ENCODE measurements around the gene CACNA2D1. TPM values are rescaled to one million over a fixed set of nuclear protein-coding genes. Genes with fewer than 3 reads are reported as not detected.

Gene CACNA2D1
- total RNA-seq, 1 experiment from 2014 or later: 36.2 TPM

DNA sequence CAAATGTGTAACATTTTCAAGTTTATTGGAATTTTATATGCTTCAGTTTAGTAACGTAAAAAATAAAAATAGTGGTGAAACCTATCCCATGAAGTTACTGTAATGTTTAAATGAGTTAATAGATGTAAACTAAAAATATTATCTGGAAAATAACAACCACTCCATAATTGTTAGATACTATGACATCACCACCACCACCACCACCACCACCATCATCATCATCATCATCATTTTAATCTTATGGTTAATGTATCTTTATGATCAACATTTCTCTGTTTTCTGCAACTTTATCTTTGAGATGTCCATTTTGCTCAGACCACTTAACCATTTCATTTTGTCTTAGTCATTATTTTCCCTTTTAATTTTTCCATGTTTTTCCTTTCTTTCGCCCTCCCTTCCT, 23.4 kb upstream of the CACNA2D1 start:
- WGBS (ENCODE audit: extremely low coverage, insufficient read length, low lambda C conversion rate): 100% methylated on average over 1 of the region's 2 CpGs
- TF ChIP-seq, protein P1, sequence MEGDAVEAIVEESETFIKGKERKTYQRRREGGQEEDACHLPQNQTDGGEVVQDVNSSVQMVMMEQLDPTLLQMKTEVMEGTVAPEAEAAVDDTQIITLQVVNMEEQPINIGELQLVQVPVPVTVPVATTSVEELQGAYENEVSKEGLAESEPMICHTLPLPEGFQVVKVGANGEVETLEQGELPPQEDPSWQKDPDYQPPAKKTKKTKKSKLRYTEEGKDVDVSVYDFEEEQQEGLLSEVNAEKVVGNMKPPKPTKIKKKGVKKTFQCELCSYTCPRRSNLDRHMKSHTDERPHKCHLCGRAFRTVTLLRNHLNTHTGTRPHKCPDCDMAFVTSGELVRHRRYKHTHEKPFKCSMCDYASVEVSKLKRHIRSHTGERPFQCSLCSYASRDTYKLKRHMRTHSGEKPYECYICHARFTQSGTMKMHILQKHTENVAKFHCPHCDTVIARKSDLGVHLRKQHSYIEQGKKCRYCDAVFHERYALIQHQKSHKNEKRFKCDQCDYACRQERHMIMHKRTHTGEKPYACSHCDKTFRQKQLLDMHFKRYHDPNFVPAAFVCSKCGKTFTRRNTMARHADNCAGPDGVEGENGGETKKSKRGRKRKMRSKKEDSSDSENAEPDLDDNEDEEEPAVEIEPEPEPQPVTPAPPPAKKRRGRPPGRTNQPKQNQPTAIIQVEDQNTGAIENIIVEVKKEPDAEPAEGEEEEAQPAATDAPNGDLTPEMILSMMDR (conservative IDR thresholded peaks at IDR 0.05): no peak
- DNase-seq: no peak

More for the DNA sequence above, 23.4 kb upstream of the CACNA2D1 start:
- Histone ChIP-seq H2BK20ac (ENCODE audit: low read depth, low read length, poor library complexity, severe bottlenecking) (no peak overlapping the region), H3K14ac (ENCODE audit: insufficient read depth, low read length) (no peak overlapping the region), H3K18ac (ENCODE audit: insufficient read length, low read depth, low read length) (no peak overlapping the region), H3K79me2 (ENCODE audit: insufficient read depth, low read length) (no peaks in the 10 kb centered on the region), H3K4ac (ENCODE audit: low read depth, low read length) (no peak overlapping the region), H4K5ac (ENCODE audit: insufficient read length, low read depth, low read length) (no peak overlapping the region), H3K9ac (ENCODE audit: extremely low read depth, insufficient read length, low read length) (no peak overlapping the region), H3K9me3 (ENCODE audit: control insufficient read depth, low read depth, low read length) (no peaks in the 10 kb centered on the region), H4K20me1 (ENCODE audit: control insufficient read depth, insufficient read depth, insufficient read length) (no peaks in the 10 kb centered on the region), H3K27ac (ENCODE audit: insufficient read length, low read depth, low read length) (no peak overlapping the region), H2BK12ac (ENCODE audit: insufficient read length, low read depth, low read length) (no peak overlapping the region), H3K23me2 (ENCODE audit: insufficient read length, low read depth, low read length, poor library complexity, severe bottlenecking) (no peaks in the 10 kb centered on the region), H3K27me3 (ENCODE audit: insufficient read depth, low read length) (no peaks in the 10 kb centered on the region), H3T11ph (ENCODE audit: low read length) (no peak overlapping the region), H3K79me1 (ENCODE audit: insufficient read depth, low read depth, low read length, poor library complexity, severe bottlenecking) (no peaks in the 10 kb centered on the region), H4K91ac (ENCODE audit: insufficient read length, low read depth, low read length) (no peak overlapping the region), H2AFZ (ENCODE audit: low read length) (no peak overlapping the region), H3K56ac (ENCODE audit: insufficient read length, low read depth, low read length) (no peak overlapping the region), H4K8ac (replicated peaks; ENCODE audit: insufficient read length, low read depth, low read length) (no peak overlapping the region), H3K4me1 (ENCODE audit: insufficient read depth, low read length) (peaks cover 6% of the 10 kb centered on the region; the same call in 1 of the 2 replicates), H2BK5ac (ENCODE audit: insufficient read length, low read length) (no peak overlapping the region), H3K23ac (ENCODE audit: insufficient read length, low read depth, low read length) (no peak overlapping the region), H2AK5ac (ENCODE audit: insufficient read length, low read length) (no peak overlapping the region), H2BK15ac (ENCODE audit: low read depth, low read length) (no peak overlapping the region), H3K4me2 (ENCODE audit: insufficient read depth, insufficient read length, low read length) (no peak overlapping the region), H2BK120ac (ENCODE audit: low read depth, low read length, poor library complexity, severe bottlenecking) (no peak overlapping the region)
- peaks cover 10 to 18% of the 10 kb centered on the region in 2 experiments for H3K9me3 Mint-ChIP-seq
- H3K27me3 Mint-ChIP-seq (ENCODE audit: low read depth): 0 out of 2 replicates have a peak, but pooled peaks cover 1% of the 10 kb centered on the region
- H3K4me3 Mint-ChIP-seq: no peak overlapping the region
- H3K36me3 Mint-ChIP-seq (ENCODE audit: insufficient read depth in 1 of 3, low read depth in 3 of 3): peaks cover 3 to 19% (median 5%) of the 10 kb centered on the region in 3 experiments; a peak in 5 of 7 replicates
- peaks cover 24 to 29% of the 10 kb centered on the region in 2 experiments for H3K4me1 Mint-ChIP-seq
- H3K27ac Mint-ChIP-seq: no peak overlapping the region
